Retinal pigment epithelial cell (primary cell): ENCODE measurements around the gene SPACDR.

Experiments used
- DNase-seq: peaks from one replicate; pipeline ENCODE4 v3.0.0-alpha.2; 2010; ENCODE audit warnings: low read depth
- H3K4me3 ChIP-seq: 2 replicates; pipeline ENCODE4 v1.5.1; 2011; ENCODE audit warnings: mild to moderate bottlenecking, low read length, control low read depth, moderate library complexity
- TF ChIP-seq, protein P1 (sequence below): conservative IDR thresholded peaks from 2 replicates; pipeline ENCODE4 v1.5.1; 2011; ENCODE audit warnings: low read depth, low read length, control low read depth, inconsistent platforms

The SPACDR gene

DNA sequence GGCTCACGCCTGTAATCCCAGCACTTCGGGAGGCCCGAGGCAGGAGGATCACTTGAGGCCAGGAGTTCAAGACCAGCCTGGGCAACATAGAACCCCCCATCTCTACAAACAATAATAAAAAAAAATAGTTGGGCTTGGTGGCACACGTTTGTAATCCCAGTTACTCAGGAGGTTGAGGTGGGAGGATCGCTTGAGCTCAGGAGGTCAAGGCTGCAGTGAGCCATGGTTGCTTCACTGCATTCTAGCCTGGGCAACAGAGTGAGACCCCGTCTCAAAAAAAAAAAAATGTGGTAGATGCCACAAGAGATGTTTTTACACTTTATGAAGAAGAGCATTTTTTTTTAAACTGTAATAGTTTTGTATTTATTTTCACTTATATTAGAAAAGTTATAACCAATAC is 32.4 kb upstream of the SPACDR start:
- DNase-seq: no peak
- TF ChIP-seq, protein P1, sequence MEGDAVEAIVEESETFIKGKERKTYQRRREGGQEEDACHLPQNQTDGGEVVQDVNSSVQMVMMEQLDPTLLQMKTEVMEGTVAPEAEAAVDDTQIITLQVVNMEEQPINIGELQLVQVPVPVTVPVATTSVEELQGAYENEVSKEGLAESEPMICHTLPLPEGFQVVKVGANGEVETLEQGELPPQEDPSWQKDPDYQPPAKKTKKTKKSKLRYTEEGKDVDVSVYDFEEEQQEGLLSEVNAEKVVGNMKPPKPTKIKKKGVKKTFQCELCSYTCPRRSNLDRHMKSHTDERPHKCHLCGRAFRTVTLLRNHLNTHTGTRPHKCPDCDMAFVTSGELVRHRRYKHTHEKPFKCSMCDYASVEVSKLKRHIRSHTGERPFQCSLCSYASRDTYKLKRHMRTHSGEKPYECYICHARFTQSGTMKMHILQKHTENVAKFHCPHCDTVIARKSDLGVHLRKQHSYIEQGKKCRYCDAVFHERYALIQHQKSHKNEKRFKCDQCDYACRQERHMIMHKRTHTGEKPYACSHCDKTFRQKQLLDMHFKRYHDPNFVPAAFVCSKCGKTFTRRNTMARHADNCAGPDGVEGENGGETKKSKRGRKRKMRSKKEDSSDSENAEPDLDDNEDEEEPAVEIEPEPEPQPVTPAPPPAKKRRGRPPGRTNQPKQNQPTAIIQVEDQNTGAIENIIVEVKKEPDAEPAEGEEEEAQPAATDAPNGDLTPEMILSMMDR: no peak
- no peak overlapping the region for H3K4me3 ChIP-seq

DNA sequence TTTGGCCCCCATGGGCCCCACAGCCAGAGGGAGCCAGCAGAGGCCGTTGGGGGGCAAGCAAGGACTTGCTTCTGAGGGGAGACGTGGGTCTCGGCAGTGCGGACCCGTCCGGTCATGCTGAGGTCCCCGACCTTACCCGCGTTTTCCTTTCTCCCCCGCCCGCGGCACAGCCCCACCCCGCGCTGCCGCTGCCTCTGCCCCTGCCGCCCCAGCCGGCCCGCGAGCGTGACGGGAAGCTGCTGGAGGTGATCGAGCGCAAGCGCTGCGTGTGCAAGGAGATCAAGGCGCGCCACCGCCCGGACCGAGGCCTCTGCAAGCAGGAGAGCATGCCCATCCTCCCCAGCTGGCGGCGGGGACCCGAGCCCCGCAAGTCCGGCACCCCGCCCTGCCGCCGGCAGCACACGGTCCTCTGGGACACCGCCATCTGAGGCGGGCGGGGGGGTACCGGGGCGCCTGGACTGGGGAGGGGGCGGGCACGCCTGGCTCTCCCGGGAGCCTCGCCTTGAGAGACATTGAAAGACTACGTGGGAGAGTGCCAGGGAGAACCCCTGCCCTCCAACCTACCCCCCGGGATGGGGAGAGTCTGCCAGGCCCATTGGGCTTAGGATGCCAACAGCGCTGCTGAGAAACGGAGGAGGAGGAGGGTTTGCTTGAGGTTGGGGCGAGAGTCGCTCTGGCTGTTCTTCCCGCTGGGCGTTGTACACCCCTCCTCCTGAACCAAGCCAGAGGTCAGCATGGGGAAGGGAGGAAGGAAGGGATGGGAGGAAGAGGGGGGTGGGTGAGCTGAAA is 29.6 kb upstream of the SPACDR start:
- H3K4me3 ChIP-seq: peak overlapping the region; percentile 29
- TF ChIP-seq, protein P1: no peak
- DNase-seq: no peak

DNA sequence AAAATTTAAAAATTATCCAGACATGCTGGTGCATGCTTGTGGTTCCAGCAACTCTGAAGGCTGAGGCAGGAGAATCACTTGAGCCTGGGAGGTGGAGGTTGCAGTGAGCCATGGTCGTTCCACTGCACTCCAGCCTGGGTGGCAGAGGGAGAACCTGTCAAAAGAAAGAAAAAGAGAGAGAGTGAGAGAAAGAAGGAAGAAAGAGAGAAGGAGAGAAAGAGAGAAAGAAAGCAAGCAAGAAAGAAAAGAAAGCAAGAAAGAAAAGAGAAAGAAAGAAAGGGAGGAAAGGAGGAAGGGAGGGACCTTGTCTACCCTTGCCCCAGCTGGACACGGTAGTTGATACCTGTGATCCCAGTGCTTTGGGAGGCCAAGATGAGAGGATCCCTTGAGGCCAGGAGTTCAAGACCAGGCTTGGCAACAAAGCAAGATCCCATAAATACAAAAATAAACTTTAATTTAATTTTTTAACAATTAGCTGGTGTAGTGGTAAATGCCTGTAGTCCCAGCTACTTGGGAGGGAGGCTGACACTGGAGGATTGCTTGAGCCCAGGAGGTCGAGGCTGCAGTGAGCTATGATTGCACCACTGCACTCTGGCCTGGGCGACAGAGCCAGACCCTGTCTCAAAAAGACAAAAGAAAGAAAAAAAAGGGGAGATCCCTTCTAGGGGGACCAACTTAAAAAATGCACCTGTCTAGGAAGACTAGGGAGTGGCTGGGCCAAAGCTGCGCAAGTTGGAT is 28.8 kb upstream of the SPACDR start:
- DNase-seq: no peak
- TF ChIP-seq, protein P1: peak; percentile 6
- peak overlapping the region; percentile 29 for H3K4me3 ChIP-seq

DNA sequence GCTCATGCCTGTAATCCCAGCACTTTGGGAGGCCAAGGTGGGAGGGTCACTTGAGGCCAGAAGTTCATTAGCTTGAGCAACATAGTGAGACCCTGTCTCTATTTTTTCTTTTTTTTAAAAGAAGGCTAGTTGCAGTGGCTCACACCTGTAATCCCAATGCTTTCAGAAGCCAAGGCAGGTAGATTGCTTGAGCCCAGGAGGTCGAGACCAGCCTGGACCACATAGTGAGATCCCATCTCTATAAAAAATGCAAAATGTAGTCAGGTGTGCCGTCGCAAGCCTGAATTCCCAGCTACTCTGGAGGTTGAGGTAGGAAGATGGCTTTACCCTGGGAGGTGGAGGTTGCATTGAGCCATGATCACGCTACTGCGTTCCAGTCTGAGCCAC is 27.1 kb upstream of the SPACDR start:
- DNase-seq: no peak
- no peak overlapping the region for H3K4me3 ChIP-seq
- TF ChIP-seq, protein P1: no peak

DNA sequence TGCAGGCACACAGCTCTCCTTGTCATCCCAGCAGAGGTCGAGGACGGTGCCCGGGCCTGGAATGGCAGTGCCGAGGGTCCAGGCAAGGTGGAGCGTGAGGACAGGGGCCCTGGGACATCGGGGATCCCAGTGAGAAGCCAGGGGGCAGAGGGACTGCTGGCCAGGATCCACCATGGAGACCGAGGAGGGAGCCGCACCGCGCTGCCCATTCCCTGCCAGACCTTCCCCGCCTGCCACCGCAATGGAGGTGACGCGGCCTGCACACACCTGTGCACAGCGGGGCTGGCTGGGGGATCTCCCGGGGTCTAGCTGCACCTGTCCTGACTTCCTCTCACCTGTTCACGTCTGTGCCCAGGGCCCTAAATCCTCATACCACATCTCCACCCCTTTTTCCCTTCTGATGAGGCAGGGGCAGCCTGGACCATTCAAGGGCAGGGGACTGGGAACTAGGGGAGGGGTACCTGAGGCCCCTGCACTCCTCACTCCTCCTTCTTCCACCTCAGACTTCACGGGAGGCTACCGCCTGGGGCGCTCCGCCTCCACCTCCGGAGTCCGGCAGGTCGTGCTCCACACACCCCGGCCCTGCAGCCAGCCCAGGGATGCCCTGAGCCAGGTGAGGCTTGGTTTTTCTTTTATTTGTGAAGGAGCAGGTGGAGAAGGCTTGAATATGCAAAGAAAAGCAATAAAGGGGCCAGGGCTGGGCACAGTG is 26.6 kb upstream of the SPACDR start:
- no peak overlapping the region for H3K4me3 ChIP-seq
- TF ChIP-seq, protein P1: no peak
- no peak for DNase-seq

DNA sequence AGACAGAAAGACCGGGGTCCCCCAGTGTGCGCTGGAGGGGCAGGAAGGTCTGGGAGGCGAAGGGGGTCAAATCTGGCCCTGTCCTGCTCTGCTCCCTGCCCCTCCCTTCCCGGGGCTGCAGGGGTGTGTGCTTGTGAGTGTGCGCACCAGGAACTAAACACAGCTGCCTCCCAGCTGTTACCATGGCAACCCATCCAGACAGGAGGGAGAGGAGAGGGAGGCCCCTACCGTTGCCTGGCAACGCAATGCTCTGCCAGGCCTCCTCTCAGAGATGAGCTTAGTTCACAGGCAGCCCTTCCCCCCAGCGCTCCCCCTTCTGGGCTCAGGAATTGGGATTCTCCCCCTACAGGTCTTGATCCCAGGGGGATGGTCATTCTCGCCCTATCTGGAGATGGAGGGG is 25.8 kb upstream of the SPACDR start:
- H3K4me3 ChIP-seq: no peak overlapping the region
- DNase-seq: peak; percentile 77
- TF ChIP-seq, protein P1: no peak
